ENCODE measurements around the gene GNPTAB. TPM values are rescaled to one million over a fixed set of nuclear protein-coding genes. Genes with fewer than 3 reads are reported as not detected.

GNPTAB gene
- total RNA-seq, 2 donors from 2014 or later = 27.8 to 30.5 TPM

DNA sequence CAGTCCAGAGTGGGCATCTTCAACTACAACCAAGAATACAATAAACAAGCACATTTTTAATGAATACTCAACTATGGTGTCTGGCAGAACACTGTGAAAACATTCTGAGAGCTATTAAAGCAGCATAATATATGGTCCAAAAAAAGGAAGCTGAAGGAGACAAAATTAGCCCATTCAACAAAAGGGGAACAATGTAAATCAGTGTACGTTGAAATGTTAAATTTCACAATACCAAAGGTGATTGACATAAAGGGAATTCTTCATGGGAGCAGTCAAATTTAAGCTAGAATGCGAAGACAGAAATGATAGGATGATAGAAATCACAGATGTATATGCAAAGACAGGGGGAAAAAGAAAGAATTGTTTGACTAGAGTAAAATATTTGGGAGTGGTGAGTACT lies 50.2 kb downstream of the GNPTAB start:
- H3K9ac ChIP-seq (ENCODE audit: extremely low read depth, low read length, poor library complexity, severe bottlenecking) = no peak overlapping the region
- no peak overlapping the region for H3K4me3 ChIP-seq (ENCODE audit: low read length)
- H3K4me1 ChIP-seq (ENCODE audit: control insufficient read depth, insufficient read depth, low read length) = no peaks in the 10 kb centered on the region
- Mint-ChIP-seq H3K36me3 (ENCODE audit: low read depth) (peaks cover 8% of the 10 kb centered on the region), H3K4me1 (no peaks in the 10 kb centered on the region), H3K27ac (no peak overlapping the region), H3K9me3 (no peaks in the 10 kb centered on the region), H3K4me3 (no peak overlapping the region), H3K27me3 (ENCODE audit: insufficient read depth) (no peaks in the 10 kb centered on the region)
- 95 to 100% methylated on average over 2 of the region's 2 CpGs for WGBS, 2 experiments (ENCODE audit: insufficient coverage in 1 of 2, insufficient read length in 1 of 2)
- H3K36me3 ChIP-seq (ENCODE audit: control insufficient read depth, insufficient read depth, low read length) = peaks cover 7% of the 10 kb centered on the region
- no peak overlapping the region for H3K27ac ChIP-seq (ENCODE audit: low read depth, low read length)
- H3K9me3 ChIP-seq (ENCODE audit: control insufficient read depth, low read length) = no peaks in the 10 kb centered on the region
- no peaks in the 10 kb centered on the region for H3K27me3 ChIP-seq (ENCODE audit: control insufficient read depth, insufficient read depth, low read length, poor library complexity, severe bottlenecking)
- DNase-seq = no peak
- TF ChIP-seq, protein P1, sequence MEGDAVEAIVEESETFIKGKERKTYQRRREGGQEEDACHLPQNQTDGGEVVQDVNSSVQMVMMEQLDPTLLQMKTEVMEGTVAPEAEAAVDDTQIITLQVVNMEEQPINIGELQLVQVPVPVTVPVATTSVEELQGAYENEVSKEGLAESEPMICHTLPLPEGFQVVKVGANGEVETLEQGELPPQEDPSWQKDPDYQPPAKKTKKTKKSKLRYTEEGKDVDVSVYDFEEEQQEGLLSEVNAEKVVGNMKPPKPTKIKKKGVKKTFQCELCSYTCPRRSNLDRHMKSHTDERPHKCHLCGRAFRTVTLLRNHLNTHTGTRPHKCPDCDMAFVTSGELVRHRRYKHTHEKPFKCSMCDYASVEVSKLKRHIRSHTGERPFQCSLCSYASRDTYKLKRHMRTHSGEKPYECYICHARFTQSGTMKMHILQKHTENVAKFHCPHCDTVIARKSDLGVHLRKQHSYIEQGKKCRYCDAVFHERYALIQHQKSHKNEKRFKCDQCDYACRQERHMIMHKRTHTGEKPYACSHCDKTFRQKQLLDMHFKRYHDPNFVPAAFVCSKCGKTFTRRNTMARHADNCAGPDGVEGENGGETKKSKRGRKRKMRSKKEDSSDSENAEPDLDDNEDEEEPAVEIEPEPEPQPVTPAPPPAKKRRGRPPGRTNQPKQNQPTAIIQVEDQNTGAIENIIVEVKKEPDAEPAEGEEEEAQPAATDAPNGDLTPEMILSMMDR (conservative IDR thresholded peaks at IDR 0.05) = no peak

GRCh38 chr12:101779626-101780025 lies 51.1 kb downstream of the GNPTAB start:
- peak overlapping the region; percentile 28 for H3K27ac Mint-ChIP-seq
- DNase-seq = peak; percentile 64
- no peaks in the 10 kb centered on the region for H3K4me1 Mint-ChIP-seq
- H3K27ac ChIP-seq (ENCODE audit: low read depth, low read length) = no peak overlapping the region
- no peak overlapping the region for H3K9ac ChIP-seq (ENCODE audit: extremely low read depth, low read length, poor library complexity, severe bottlenecking)
- peaks cover 7% of the 10 kb centered on the region for H3K36me3 ChIP-seq (ENCODE audit: control insufficient read depth, insufficient read depth, low read length)
- no peaks in the 10 kb centered on the region for H3K4me1 ChIP-seq (ENCODE audit: control insufficient read depth, insufficient read depth, low read length)
- no peaks in the 10 kb centered on the region for H3K27me3 ChIP-seq (ENCODE audit: control insufficient read depth, insufficient read depth, low read length, poor library complexity, severe bottlenecking)
- H3K27me3 Mint-ChIP-seq (ENCODE audit: insufficient read depth) = no peaks in the 10 kb centered on the region
- TF ChIP-seq, protein P1 (conservative IDR thresholded peaks at IDR 0.05) = no peak
- H3K9me3 ChIP-seq (ENCODE audit: control insufficient read depth, low read length) = no peaks in the 10 kb centered on the region
- WGBS, 2 experiments (ENCODE audit: insufficient coverage in 1 of 2, insufficient read length in 1 of 2) = 79 to 92% methylated on average over 6 of the region's 6 CpGs
- H3K36me3 Mint-ChIP-seq (ENCODE audit: low read depth) = peaks cover 8% of the 10 kb centered on the region
- no peaks in the 10 kb centered on the region for H3K9me3 Mint-ChIP-seq
- H3K4me3 Mint-ChIP-seq = no peak overlapping the region
- no peak overlapping the region for H3K4me3 ChIP-seq (ENCODE audit: low read length)

- no peak overlapping the region for H3K27ac Mint-ChIP-seq
- H3K4me1 Mint-ChIP-seq = no peaks in the 10 kb centered on the region
- TF ChIP-seq, protein P1 (conservative IDR thresholded peaks at IDR 0.05) = no peak
- no peak for DNase-seq
- Histone ChIP-seq H3K4me1 (ENCODE audit: control insufficient read depth, insufficient read depth, low read length) (no peaks in the 10 kb centered on the region), H3K27me3 (ENCODE audit: control insufficient read depth, insufficient read depth, low read length, poor library complexity, severe bottlenecking) (no peaks in the 10 kb centered on the region), H3K9ac (ENCODE audit: extremely low read depth, low read length, poor library complexity, severe bottlenecking) (no peak overlapping the region), H3K9me3 (ENCODE audit: control insufficient read depth, low read length) (no peaks in the 10 kb centered on the region), H3K4me3 (ENCODE audit: low read length) (no peak overlapping the region), H3K36me3 (ENCODE audit: control insufficient read depth, insufficient read depth, low read length) (peaks cover 7% of the 10 kb centered on the region), H3K27ac (ENCODE audit: low read depth, low read length) (no peak overlapping the region)
- no peaks in the 10 kb centered on the region for H3K27me3 Mint-ChIP-seq (ENCODE audit: insufficient read depth)
- WGBS, 2 experiments (ENCODE audit: insufficient coverage in 1 of 2, insufficient read length in 1 of 2) = 92% methylated on average over 3 of the region's 3 CpGs; no CpG with 5 or more reads in 1 of the 2 experiments
- H3K36me3 Mint-ChIP-seq (ENCODE audit: low read depth) = peaks cover 8% of the 10 kb centered on the region
- H3K4me3 Mint-ChIP-seq = no peak overlapping the region
- H3K9me3 Mint-ChIP-seq = no peaks in the 10 kb centered on the region
Observed at GRCh38 chr12:101779200-101779599, 51.6 kb downstream of the GNPTAB start.

All from endodermal cell (in vitro differentiated cells).